ENCODE measurements around the gene NUDT16L1.

- TF ChIP-seq ATF2 (IDR thresholded peaks at IDR 0.05; ENCODE audit: low read length) (no peak), TCF12 (IDR thresholded peaks at IDR 0.05; ENCODE audit: low read depth, low read length) (no peak), SIN3A (conservative IDR thresholded peaks at IDR 0.05 in 1 of 2, IDR thresholded peaks at IDR 0.05 in 1 of 2; ENCODE audit: low read depth in 1 of 2, low read length in 2 of 2) (no peak), POLR2AphosphoS5 (IDR thresholded peaks at IDR 0.05; ENCODE audit: low read depth, low read length) (no peak), CTCF (IDR thresholded peaks at IDR 0.05; ENCODE audit: control extremely low read depth in 1 of 3, insufficient read depth in 1 of 3, low read depth in 1 of 3, low read length in 3 of 3) (no peak), CHD2 (IDR thresholded peaks at IDR 0.05; ENCODE audit: low read length) (no peak), SRF (IDR thresholded peaks at IDR 0.05; ENCODE audit: low read depth, low read length) (no peak), FOSL1 (IDR thresholded peaks at IDR 0.05; ENCODE audit: insufficient read depth, low read depth, low read length) (no peak), MAX (IDR thresholded peaks at IDR 0.05) (no peak), CEBPB (IDR thresholded peaks at IDR 0.05; ENCODE audit: low read depth, low read length) (no peak)
These were observed 32.8 kb upstream of the NUDT16L1 start for GRCh38 chr16:4660454-4661007.

Data from H1 (cell line).